ENCODE results near the gene FAM78A.

DNA sequence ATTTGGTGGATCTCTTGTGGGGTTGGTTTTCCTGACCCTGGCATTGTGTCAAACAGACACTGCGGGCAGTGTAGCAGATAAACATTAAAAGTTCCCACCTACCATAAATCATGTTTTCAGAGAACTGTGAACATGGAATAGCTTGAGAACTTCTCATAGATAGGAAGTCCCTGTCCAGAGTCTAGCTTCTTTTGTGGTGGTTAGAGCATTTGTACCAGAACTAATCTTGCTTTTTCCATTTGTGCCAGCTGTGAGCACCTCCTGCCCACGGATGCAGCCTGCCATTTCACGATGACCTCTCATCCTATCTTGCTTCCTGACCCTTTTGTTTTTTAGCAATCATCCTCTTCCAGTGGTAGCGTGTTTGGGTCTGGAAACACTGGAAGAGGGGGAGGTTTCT, 61.4 kb downstream of the FAM78A start:
- TF ChIP-seq, protein P1, sequence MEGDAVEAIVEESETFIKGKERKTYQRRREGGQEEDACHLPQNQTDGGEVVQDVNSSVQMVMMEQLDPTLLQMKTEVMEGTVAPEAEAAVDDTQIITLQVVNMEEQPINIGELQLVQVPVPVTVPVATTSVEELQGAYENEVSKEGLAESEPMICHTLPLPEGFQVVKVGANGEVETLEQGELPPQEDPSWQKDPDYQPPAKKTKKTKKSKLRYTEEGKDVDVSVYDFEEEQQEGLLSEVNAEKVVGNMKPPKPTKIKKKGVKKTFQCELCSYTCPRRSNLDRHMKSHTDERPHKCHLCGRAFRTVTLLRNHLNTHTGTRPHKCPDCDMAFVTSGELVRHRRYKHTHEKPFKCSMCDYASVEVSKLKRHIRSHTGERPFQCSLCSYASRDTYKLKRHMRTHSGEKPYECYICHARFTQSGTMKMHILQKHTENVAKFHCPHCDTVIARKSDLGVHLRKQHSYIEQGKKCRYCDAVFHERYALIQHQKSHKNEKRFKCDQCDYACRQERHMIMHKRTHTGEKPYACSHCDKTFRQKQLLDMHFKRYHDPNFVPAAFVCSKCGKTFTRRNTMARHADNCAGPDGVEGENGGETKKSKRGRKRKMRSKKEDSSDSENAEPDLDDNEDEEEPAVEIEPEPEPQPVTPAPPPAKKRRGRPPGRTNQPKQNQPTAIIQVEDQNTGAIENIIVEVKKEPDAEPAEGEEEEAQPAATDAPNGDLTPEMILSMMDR (IDR thresholded peaks at IDR 0.05; ENCODE audit: low read depth, low read length) = no peak
- TF ChIP-seq POLR2A (IDR thresholded peaks at IDR 0.05; ENCODE audit: extremely low read depth, insufficient read length) (no peak), MYC (IDR thresholded peaks at IDR 0.05; ENCODE audit: low read depth, low read length) (no peak)
- TF ChIP-seq, protein P2, sequence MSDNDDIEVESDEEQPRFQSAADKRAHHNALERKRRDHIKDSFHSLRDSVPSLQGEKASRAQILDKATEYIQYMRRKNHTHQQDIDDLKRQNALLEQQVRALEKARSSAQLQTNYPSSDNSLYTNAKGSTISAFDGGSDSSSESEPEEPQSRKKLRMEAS (IDR thresholded peaks at IDR 0.05; ENCODE audit: low read depth, low read length) = no peak

Data from NB4 (cell line).